T-cell (primary cell): ENCODE measurements around the gene GATA2. TPM values are rescaled to one million over a fixed set of nuclear protein-coding genes. Genes with fewer than 3 reads are reported as not detected.

Source experiments
- ATAC-seq, 4 experiments: fragments of 200-7000 bp in 3 of 4; fragments of 150-1000 bp in 1 of 4; cut with Tn5 transposase; replicated peaks in 1 of 4; 1 replicate in 3 of 4; 2 replicates in 1 of 4; pipeline ENCODE4 v1.10.0; 2021; ENCODE audit warnings: moderate library complexity in 3 of 4, mild to moderate bottlenecking in 2 of 4, moderate number of reproducible peaks in 1 of 4
- CTCF ChIA-PET, 2 donors: fragments of 300-600 bp; sonication (Branson Sonifier 250); formaldehyde crosslinking; loops; one replicate each; lab custom pipeline; 2022; ENCODE audit warnings: antibody characterized with exemption in 2 of 2; lab: Charles Lee
- POLR2A ChIA-PET, 2 donors: fragments of 300-600 bp; sonication (Branson Sonifier 250); formaldehyde crosslinking; loops; one replicate each; lab custom pipeline; 2022; ENCODE audit warnings: antibody characterized with exemption in 2 of 2; lab: Charles Lee
- DNase-seq, 35 experiments: peaks; one replicate each; pipeline versions ENCODE4 v3.0.0 to v3.0.0-alpha.2; 2013 to 2023
- H3K27ac ChIP-seq: one replicate; pipeline ENCODE4 v1.5.1; 2013; ENCODE audit warnings: low read length
- H3K27me3 ChIP-seq, 2 experiments: replicated peaks in 1 of 2; 1 replicate in 1 of 2; 2 replicates in 1 of 2; pipeline versions ENCODE4 v1.6.1 to v1.7.0; 2013; ENCODE audit warnings: low read length in 1 of 2, mixed read lengths in 1 of 2; ENCODE audit not compliant: control insufficient read depth in 2 of 2, insufficient read depth in 2 of 2; ENCODE audit errors: extremely low read depth in 1 of 2
- H3K36me3 ChIP-seq, 2 donors: 1 replicate in 1 of 2; 2 replicates in 1 of 2; pipeline versions ENCODE4 v1.6.1 to v1.7.0; 2013; ENCODE audit warnings: low read length in 1 of 2; ENCODE audit not compliant: control insufficient read depth in 2 of 2, insufficient read depth in 1 of 2; ENCODE audit errors: extremely low read depth in 1 of 2
- H3K4me1 ChIP-seq, 2 experiments: 1 replicate in 1 of 2; 2 replicates in 1 of 2; pipeline versions ENCODE4 v1.6.1 to v1.7.0; 2013; ENCODE audit warnings: low read length in 2 of 2, mixed read lengths in 1 of 2; ENCODE audit not compliant: insufficient read depth in 2 of 2, control insufficient read depth in 1 of 2; ENCODE audit errors: extremely low read depth in 1 of 2
- H3K4me3 ChIP-seq, 2 donors: 1 replicate in 1 of 2; 2 replicates in 1 of 2; pipeline versions ENCODE4 v1.5.1 to v1.7.0; 2013; ENCODE audit warnings: mild to moderate bottlenecking in 2 of 2, low read length in 1 of 2, moderate library complexity in 1 of 2; ENCODE audit not compliant: control insufficient read depth in 1 of 2; ENCODE audit errors: extremely low read depth in 1 of 2
- H3K9me3 ChIP-seq: 2 replicates; pipeline ENCODE4 v1.7.0; 2013
- H3K27ac Mint-ChIP-seq, 2 donors: one replicate each; pipeline ENCODE4 v1.8.0; 2020 to 2021; ENCODE audit warnings: mild to moderate bottlenecking in 2 of 2, mixed read lengths in 2 of 2
- H3K27me3 Mint-ChIP-seq, 2 donors: one replicate each; pipeline ENCODE4 v1.8.0; 2021 to 2022; ENCODE audit warnings: mixed read lengths in 2 of 2
- H3K36me3 Mint-ChIP-seq: one replicate; pipeline ENCODE4 v1.8.0; 2021; ENCODE audit warnings: mixed read lengths
- H3K4me1 Mint-ChIP-seq, 3 donors: one replicate each; pipeline ENCODE4 v1.8.0; 2020 to 2022; ENCODE audit warnings: mixed read lengths in 3 of 3, mild to moderate bottlenecking in 1 of 3
- H3K4me3 Mint-ChIP-seq, 3 donors: one replicate each; pipeline ENCODE4 v1.8.0; 2020 to 2022; ENCODE audit warnings: mild to moderate bottlenecking in 3 of 3, mixed read lengths in 3 of 3, moderate library complexity in 3 of 3
- H3K9me3 Mint-ChIP-seq, 3 donors: one replicate each; pipeline ENCODE4 v1.8.0; 2020 to 2022; ENCODE audit warnings: mixed read lengths in 3 of 3
- WGBS: methylation state at CpG from one replicate; pipeline ENCODE4 v1.1.5; 2013; ENCODE audit warnings: missing lambda C conversion rate; ENCODE audit not compliant: insufficient coverage; 5-methylcytosine and 5-hydroxymethylcytosine counted together
- total RNA-seq, 35 experiments: library from RNA in 6 of 35; stranded (reverse) in 6 of 35; fragments of 120-200 nt in 1 of 35; gene quantifications; one replicate each; pipeline versions ENCODE4 v1.2.1 to v1.2.4 and lab custom pipeline; 2013 to 2026

GATA2 gene
- total RNA-seq, 5 donors from 2014 or later (not counting 1 experiment from before 2014, with no cell fraction given) = 0.98 to 4.6 (median 3.5) TPM

DNA sequence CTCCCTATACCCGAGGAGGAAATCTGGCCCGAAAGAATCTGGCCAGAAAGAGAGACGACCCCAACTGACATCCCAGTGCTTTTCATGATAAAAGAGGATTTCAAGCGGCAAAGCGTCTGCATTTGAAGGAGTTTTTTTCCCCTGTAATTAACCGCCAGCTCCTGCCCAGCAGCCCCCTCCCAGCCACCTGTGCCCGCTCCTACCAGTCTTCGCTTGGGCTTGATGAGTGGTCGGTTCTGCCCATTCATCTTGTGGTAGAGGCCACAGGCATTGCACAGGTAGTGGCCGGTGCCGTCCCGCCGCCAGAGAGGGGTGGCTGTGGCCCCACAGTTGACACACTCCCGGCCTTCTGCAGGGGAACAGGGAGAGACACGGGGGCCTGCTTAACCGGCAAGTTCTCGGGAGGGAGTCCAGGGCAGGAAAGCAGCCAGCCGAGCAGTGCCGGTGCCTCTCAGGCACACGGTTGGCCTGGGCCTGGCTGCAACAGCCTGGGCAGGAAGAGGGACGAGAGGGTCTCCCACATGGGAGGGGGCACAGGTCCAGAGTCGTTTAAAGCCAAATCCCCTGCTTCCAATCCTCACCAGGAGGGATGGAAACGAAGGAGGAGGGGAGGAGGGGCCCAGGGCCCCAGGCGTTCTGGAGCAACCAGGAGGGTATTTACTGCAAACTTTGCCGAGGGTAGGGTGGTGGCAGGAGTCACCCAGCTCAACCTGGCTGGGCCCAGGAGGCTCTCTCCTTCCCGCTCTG lies 9.2 kb downstream of the GATA2 start:
- Histone ChIP-seq H3K27me3 (peaks cover 0 to 95% of the 10 kb centered on the region in 2 experiments), H3K4me3 (no peak overlapping the region), H3K9me3 (no peaks in the 10 kb centered on the region), H3K27ac (no peak overlapping the region), H3K36me3 (no peaks in the 10 kb centered on the region), H3K4me1 (peaks cover 0 to 44% of the 10 kb centered on the region in 2 experiments)
- Mint-ChIP-seq H3K27me3 (peaks cover 45 to 81% of the 10 kb centered on the region in 2 donors), H3K4me3 (peak overlapping the region in 2 of 3 donors; percentile 68 to 70), H3K9me3 (no peaks in the 10 kb centered on the region), H3K36me3 (no peaks in the 10 kb centered on the region), H3K27ac (peak overlapping the region in 1 of 2 donors; percentile 39), H3K4me1 (peaks cover 25 to 42% (median 38%) of the 10 kb centered on the region in 3 donors)
- POLR2A ChIA-PET = no interaction called here
- DNase-seq (peak in 1 of 35 experiments; percentile 25), ATAC-seq (no peak)
- WGBS = 11% methylated on average over 17 of the region's 26 CpGs
- CTCF ChIA-PET = interaction anchor here in 1 of 2 donors (0.5 kb wide), 1 partner anchor 409 kb away, joined by 3 read pairs; no protein-coding TSS in a partner anchor

DNA sequence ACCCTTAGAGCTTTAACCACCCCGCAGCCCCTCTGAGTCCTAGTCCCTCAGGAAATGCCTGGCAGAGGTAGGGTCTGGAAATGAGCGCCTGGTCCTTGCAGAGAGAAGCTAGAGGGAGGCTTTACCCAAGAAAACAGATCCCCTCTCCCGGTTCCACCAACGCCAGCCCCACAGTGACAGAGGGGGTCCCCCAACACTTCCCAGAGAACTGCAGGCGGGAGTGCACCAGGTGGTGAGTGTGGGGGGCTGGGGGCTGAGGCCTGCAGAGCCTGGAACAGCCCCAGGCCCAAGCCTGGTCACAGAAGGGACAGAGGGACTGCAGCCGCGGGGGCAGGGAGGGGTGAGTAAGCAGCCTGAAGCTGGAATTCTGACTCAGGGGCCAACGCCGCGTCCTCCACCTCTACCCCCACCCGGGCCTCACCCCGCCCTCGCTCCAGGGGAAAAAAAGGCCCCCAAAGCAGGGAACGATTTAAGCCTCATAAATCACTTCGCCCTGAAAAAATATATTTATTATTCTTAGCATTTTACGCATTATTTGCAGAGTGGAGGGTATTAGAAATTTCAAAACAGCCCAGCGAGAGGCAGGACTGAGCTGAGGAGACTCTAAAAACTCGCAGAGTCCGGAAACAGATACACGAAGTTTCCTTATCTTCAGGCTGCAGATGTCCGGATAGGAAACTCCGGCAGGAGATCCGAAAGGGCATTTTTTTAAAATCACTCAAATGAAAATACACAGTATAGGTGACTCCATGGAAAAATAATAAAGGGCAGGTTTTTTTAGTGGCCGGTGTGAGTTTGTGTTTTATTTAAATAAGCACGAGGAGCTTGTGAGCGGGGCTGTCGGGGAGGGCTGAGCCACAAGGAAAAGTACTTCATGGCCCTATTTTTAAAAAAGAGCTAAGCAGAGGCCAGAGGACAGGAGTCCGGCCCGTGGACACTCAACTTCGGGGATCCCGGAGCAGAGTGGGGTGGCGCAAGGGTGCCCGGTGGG lies 10.0 kb downstream of the GATA2 start:
- H3K4me3 Mint-ChIP-seq = peak overlapping the region; percentile 7 to 70 (median 68)
- 6% methylated on average over 11 of the region's 33 CpGs for WGBS
- Histone ChIP-seq H3K27ac (no peak overlapping the region), H3K9me3 (no peaks in the 10 kb centered on the region), H3K36me3 (no peaks in the 10 kb centered on the region), H3K4me3 (peak overlapping the region in 1 of 2 donors; percentile 49), H3K4me1 (peaks cover 0 to 35% of the 10 kb centered on the region in 2 experiments), H3K27me3 (peaks cover 0 to 86% of the 10 kb centered on the region in 2 experiments)
- no peaks in the 10 kb centered on the region for H3K9me3 Mint-ChIP-seq
- peak in 1 of 4 experiments; percentile 38 for ATAC-seq
- no peak overlapping the region for H3K27ac Mint-ChIP-seq
- DNase-seq = peak in 1 of 35 experiments; percentile 31
- peaks cover 54 to 83% of the 10 kb centered on the region in 2 donors for H3K27me3 Mint-ChIP-seq
- H3K36me3 Mint-ChIP-seq = no peaks in the 10 kb centered on the region
- POLR2A ChIA-PET = no interaction called here
- CTCF ChIA-PET = interaction anchor here (0.5 to 1.0 kb wide), 2 partner anchors 15 to 409 kb away, joined by 3 to 4 read pairs; no protein-coding TSS in a partner anchor
- peaks cover 21 to 37% (median 32%) of the 10 kb centered on the region in 3 donors for H3K4me1 Mint-ChIP-seq

- Histone ChIP-seq H3K36me3 (no peaks in the 10 kb centered on the region), H3K9me3 (no peaks in the 10 kb centered on the region), H3K27me3 (peaks cover 0 to 85% of the 10 kb centered on the region in 2 experiments), H3K4me3 (no peak overlapping the region), H3K4me1 (peaks cover 0 to 27% of the 10 kb centered on the region in 2 experiments), H3K27ac (no peak overlapping the region)
- Mint-ChIP-seq H3K36me3 (no peaks in the 10 kb centered on the region), H3K4me3 (peak overlapping the region in 1 of 3 donors; percentile 68), H3K9me3 (no peaks in the 10 kb centered on the region), H3K27me3 (peaks cover 54 to 87% of the 10 kb centered on the region in 2 donors), H3K27ac (no peak overlapping the region), H3K4me1 (peaks cover 18 to 32% (median 28%) of the 10 kb centered on the region in 3 donors)
- ChIA-PET POLR2A (no interaction called here), CTCF (interaction anchor here (0.5 to 1.0 kb wide), 2 partner anchors 15 to 488 kb away, joined by 3 to 4 read pairs; no protein-coding TSS in a partner anchor)
- WGBS = 86% methylated on average over 9 of the region's 11 CpGs
- DNase-seq (no peak), ATAC-seq (no peak)
Observed at GRCh38 chr3:128482175-128482574, 10.8 kb downstream of the GATA2 start.

DNA sequence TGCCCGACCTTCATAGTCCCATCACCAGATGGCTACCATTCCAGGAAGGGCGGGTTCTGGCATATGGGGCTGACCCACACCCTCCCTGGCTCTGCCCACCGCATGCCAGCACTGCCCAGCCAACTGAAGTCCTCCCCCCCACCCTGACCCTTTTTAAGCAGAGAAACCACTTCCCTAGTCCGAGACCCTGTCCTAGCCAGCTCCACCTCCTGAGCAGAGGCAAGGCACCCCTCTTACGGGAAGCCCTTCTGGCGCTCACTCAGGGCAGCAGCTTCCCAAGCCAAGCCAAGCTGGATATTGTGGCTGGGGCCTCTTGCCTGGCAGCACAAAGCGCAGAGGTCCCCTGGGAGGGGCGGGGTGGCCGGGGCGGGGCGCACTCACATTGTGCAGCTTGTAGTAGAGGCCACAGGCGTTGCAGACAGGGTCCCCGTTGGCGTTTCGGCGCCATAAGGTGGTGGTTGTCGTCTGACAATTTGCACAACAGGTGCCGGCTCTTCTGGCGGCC lies 11.5 kb downstream of the GATA2 start:
- no peak overlapping the region for H3K27ac ChIP-seq
- Mint-ChIP-seq H3K4me3 (no peak overlapping the region), H3K9me3 (no peaks in the 10 kb centered on the region), H3K27me3 (peaks cover 53 to 82% of the 10 kb centered on the region in 2 donors), H3K36me3 (no peaks in the 10 kb centered on the region), H3K4me1 (peaks cover 17 to 29% (median 24%) of the 10 kb centered on the region in 3 donors), H3K27ac (no peak overlapping the region)
- CTCF ChIA-PET = interaction anchor here in 1 of 2 donors (0.5 kb wide), 1 partner anchor 489 kb away, joined by 3 read pairs; no protein-coding TSS in a partner anchor
- ATAC-seq = no peak
- no peak overlapping the region for H3K4me3 ChIP-seq
- WGBS = 74% methylated on average over 16 of the region's 19 CpGs
- H3K27me3 ChIP-seq = peaks cover 0 to 85% of the 10 kb centered on the region in 2 experiments
- no peaks in the 10 kb centered on the region for H3K36me3 ChIP-seq
- DNase-seq = no peak
- H3K4me1 ChIP-seq = peaks cover 0 to 21% of the 10 kb centered on the region in 2 experiments
- POLR2A ChIA-PET = no interaction called here
- H3K9me3 ChIP-seq = no peaks in the 10 kb centered on the region

GRCh38 chr3:128480717-128481437 lies 12.1 kb downstream of the GATA2 start:
- Histone ChIP-seq H3K27ac (no peak overlapping the region), H3K4me3 (no peak overlapping the region), H3K27me3 (peaks cover 0 to 81% of the 10 kb centered on the region in 2 experiments), H3K36me3 (no peaks in the 10 kb centered on the region), H3K4me1 (peaks cover 0 to 17% of the 10 kb centered on the region in 2 experiments), H3K9me3 (no peaks in the 10 kb centered on the region)
- H3K4me1 Mint-ChIP-seq = peaks cover 13 to 25% (median 19%) of the 10 kb centered on the region in 3 donors
- H3K27ac Mint-ChIP-seq = no peak overlapping the region
- no peak overlapping the region for H3K4me3 Mint-ChIP-seq
- CTCF ChIA-PET = no interaction called here
- no peaks in the 10 kb centered on the region for H3K36me3 Mint-ChIP-seq
- POLR2A ChIA-PET = no interaction called here
- peaks cover 47 to 81% of the 10 kb centered on the region in 2 donors for H3K27me3 Mint-ChIP-seq
- ATAC-seq (no peak), DNase-seq (no peak)
- no peaks in the 10 kb centered on the region for H3K9me3 Mint-ChIP-seq
- WGBS = 87% methylated on average over 23 of the region's 27 CpGs
